Activated B cell treated with CpG ODN at 0.5 μM for 24 hours (primary cell): Measurements from ENCODE around the gene VPS37B. TPM values are rescaled to one million over a fixed set of nuclear protein-coding genes. Genes with fewer than 3 reads are reported as not detected.
"Not testable (repeated sequence)": the region's sequence is repeated elsewhere in the genome, so short reads cannot be mapped to it uniquely, and the experiment has no call there.

Experiments
- ATAC-seq: fragments of 200-7000 bp; cut with Tn5 transposase; one replicate; pipeline ENCODE4 v1.10.0; 2021; ENCODE audit warnings: low read depth, mild to moderate bottlenecking, moderate library complexity
- CTCF ChIA-PET: fragments of 350-600 bp; sonication (Branson Sonifier 250); formaldehyde crosslinking; loops from one replicate; lab custom pipeline; 2021; ENCODE audit warnings: antibody characterized with exemption; lab: Charles Lee
- POLR2A ChIA-PET: fragments of 350-600 bp; sonication (Branson Sonifier 250); formaldehyde crosslinking; loops from one replicate; lab custom pipeline; 2021; ENCODE audit warnings: antibody characterized with exemption; lab: Charles Lee
- DNase-seq: peaks from one replicate; pipeline ENCODE4 v3.0.0; 2022
- H3K27ac Mint-ChIP-seq: one replicate; pipeline ENCODE4 v1.8.0; 2020; ENCODE audit warnings: mixed read lengths
- H3K27me3 Mint-ChIP-seq: one replicate; pipeline ENCODE4 v1.8.0; 2021; ENCODE audit warnings: mixed read lengths
- H3K36me3 Mint-ChIP-seq: one replicate; pipeline ENCODE4 v1.8.0; 2021; ENCODE audit warnings: low read depth, mixed read lengths
- H3K4me1 Mint-ChIP-seq: one replicate; pipeline ENCODE4 v1.8.0; 2021; ENCODE audit warnings: mixed read lengths
- H3K4me3 Mint-ChIP-seq: one replicate; pipeline ENCODE4 v1.8.0; 2020; ENCODE audit warnings: mild to moderate bottlenecking, mixed read lengths
- H3K9me3 Mint-ChIP-seq: one replicate; pipeline ENCODE4 v1.8.0; 2020; ENCODE audit warnings: mixed read lengths
- intact Hi-C: fragments of 100-400 bp; cut with micrococcal nuclease; formaldehyde crosslinking; loops from one replicate; pipeline ENCODE4 v1.15.1; 2024
- total RNA-seq: library from RNA; stranded (reverse); gene quantifications from 2 replicates; pipeline ENCODE4 v1.2.3, GENCODE V29; 2022
- TF ChIP-seq, protein P1 (sequence below): fragments of 200-600 bp; IDR thresholded peaks from one replicate; pipeline ENCODE4 v1.8.0; 2022; ENCODE audit warnings: antibody characterized with exemption, mild to moderate bottlenecking

Gene VPS37B
- total RNA-seq, 1 donor from 2014 or later, result 54.1 TPM

DNA sequence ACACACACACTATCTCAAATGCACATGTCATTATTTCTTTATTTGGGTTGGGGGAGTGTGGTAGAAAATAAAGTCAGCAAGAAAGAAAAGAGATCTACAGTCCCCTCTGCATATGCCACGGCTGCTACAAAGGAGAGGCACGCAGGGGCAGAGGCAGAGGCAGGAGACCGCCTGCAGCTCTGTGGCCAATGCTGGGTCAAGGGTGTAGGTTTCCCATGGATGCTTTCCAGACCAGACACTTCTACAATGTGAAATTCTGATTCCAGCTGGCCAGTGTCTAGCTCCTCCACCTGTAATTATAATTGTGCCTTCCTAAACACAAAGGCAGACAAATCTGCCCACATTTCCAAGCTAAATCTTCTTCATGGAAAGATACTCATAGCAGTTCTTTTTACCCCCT is 19.2 kb downstream of the VPS37B start:
- peak overlapping the region; percentile 68 for H3K27ac Mint-ChIP-seq
- peaks cover 98% of the 10 kb centered on the region for H3K4me1 Mint-ChIP-seq
- no peaks in the 10 kb centered on the region for H3K27me3 Mint-ChIP-seq
- POLR2A ChIA-PET, result interaction anchor here (0.7 to 2.0 kb wide), 5 partner anchors 9 to 88 kb away, joined by 3 to 6 read pairs (median 4); no protein-coding TSS in a partner anchor
- H3K9me3 Mint-ChIP-seq, result no peaks in the 10 kb centered on the region
- CTCF ChIA-PET, result interaction anchor here (1.1 kb wide), 1 partner anchor 22 kb away, joined by 3 read pairs; no protein-coding TSS in a partner anchor
- no peak overlapping the region for H3K4me3 Mint-ChIP-seq
- intact Hi-C loops, result loop anchor here (1.0 kb wide), 2 partner anchors 11 to 71 kb away; no protein-coding TSS in a partner anchor
- ATAC-seq (no peak), DNase-seq (peak; percentile 10)
- H3K36me3 Mint-ChIP-seq, result peaks cover 50% of the 10 kb centered on the region
- TF ChIP-seq, protein P1, sequence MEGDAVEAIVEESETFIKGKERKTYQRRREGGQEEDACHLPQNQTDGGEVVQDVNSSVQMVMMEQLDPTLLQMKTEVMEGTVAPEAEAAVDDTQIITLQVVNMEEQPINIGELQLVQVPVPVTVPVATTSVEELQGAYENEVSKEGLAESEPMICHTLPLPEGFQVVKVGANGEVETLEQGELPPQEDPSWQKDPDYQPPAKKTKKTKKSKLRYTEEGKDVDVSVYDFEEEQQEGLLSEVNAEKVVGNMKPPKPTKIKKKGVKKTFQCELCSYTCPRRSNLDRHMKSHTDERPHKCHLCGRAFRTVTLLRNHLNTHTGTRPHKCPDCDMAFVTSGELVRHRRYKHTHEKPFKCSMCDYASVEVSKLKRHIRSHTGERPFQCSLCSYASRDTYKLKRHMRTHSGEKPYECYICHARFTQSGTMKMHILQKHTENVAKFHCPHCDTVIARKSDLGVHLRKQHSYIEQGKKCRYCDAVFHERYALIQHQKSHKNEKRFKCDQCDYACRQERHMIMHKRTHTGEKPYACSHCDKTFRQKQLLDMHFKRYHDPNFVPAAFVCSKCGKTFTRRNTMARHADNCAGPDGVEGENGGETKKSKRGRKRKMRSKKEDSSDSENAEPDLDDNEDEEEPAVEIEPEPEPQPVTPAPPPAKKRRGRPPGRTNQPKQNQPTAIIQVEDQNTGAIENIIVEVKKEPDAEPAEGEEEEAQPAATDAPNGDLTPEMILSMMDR, result no peak

DNA sequence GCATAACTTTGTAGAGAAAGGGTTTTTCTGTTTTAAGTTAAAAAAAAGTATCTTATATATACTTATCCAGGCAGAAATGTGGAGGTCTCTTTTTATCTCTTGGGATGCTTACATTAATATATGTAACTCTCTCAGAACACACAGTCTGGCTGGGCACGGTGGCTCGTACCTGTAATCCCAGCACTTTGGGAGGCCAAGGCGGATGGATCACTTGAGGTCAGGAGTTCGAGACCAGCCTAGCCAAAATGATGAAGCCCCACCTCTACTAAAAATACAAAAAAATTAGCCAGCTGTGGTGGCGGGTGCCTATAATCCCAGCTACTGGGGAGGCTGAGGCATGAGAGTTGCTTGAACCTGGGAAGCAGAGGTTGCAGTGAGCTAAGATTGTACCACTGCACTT is 19.6 kb downstream of the VPS37B start:
- Mint-ChIP-seq H3K27ac (peak overlapping the region; percentile 68), H3K4me3 (peak overlapping the region; percentile 59), H3K36me3 (peaks cover 51% of the 10 kb centered on the region), H3K4me1 (peaks cover 99% of the 10 kb centered on the region)
- H3K9me3 Mint-ChIP-seq, ATAC-seq, H3K27me3 Mint-ChIP-seq: not testable (repeated sequence)
- intact Hi-C loops, result loop anchor here (1.0 kb wide), 2 partner anchors 11 to 71 kb away; no protein-coding TSS in a partner anchor
- CTCF ChIA-PET, result interaction anchor here (1.1 kb wide), 1 partner anchor 23 kb away, joined by 3 read pairs; no protein-coding TSS in a partner anchor
- POLR2A ChIA-PET, result interaction anchor here (0.7 to 2.0 kb wide), 5 partner anchors 10 to 89 kb away, joined by 3 to 6 read pairs (median 4); no protein-coding TSS in a partner anchor
- peak; percentile 7 for DNase-seq

DNA sequence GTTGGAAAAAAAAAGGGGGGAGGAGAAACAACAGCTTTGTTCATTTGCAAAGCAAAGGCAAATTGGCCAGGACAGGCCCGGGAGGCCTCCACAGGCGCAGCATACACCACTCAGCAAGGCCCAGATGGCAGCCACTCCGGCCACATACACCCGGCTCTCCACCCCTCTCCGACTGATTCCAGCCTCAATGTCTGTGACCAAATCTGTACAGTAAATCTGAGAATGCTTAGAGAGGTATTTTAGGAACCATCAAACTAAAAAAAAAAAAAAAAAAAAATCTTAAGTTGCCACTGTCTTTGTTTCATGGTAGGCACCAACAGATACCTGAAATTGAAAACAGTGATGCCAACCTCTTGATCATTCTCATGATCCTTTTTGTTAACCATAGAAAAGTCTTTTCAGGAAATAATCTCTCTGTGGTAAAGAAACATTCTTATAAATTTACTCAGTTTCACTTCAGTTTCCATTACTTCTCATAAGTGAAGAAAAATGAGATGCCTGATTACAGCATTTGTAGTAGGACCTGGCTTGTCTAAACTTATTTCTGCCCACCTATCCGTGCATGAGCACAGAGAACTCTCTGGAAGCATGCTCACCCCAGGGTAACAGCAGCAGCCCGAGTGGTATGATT is 20.2 kb downstream of the VPS37B start:
- DNase-seq, result peak; percentile 14
- H3K36me3 Mint-ChIP-seq, result peaks cover 53% of the 10 kb centered on the region
- no peaks in the 10 kb centered on the region for H3K9me3 Mint-ChIP-seq
- intact Hi-C loops, result loop anchor here (1.0 kb wide), 2 partner anchors 12 to 72 kb away; no protein-coding TSS in a partner anchor
- peak overlapping the region; percentile 59 for H3K4me3 Mint-ChIP-seq
- peaks cover 99% of the 10 kb centered on the region for H3K4me1 Mint-ChIP-seq
- ChIA-PET CTCF (interaction anchor here (1.1 kb wide), 1 partner anchor 23 kb away, joined by 3 read pairs; no protein-coding TSS in a partner anchor), POLR2A (interaction anchor here (0.5 to 2.0 kb wide), 7 partner anchors 11 to 99 kb away, joined by 3 to 6 read pairs (median 3); partner anchors contain the start of gene OGFOD2)
- TF ChIP-seq, protein P1, result no peak
- H3K27me3 Mint-ChIP-seq, result no peaks in the 10 kb centered on the region
- peak overlapping the region; percentile 68 for H3K27ac Mint-ChIP-seq
- peak; percentile 23 for ATAC-seq

DNA sequence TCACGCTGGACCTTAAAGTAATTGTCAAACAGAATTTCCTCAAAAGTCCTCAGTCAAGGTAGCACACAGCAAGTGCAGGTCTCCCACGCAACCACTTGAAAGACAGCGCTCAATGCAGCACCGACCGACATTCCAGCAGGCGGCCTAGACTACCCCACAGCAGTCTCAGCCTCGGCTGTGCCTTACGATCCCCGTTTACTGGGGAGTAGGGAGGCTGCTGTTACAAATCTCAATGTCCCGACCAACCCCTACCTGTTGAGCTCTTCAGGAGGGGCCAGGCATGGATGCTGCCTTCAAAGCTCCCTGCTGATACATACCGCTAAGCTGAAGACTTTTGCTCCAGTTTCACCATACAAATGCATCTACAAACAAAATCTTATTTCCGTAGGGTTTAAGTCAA is 21.8 kb downstream of the VPS37B start:
- DNase-seq (peak; percentile 11), ATAC-seq (no peak)
- no peak overlapping the region for H3K4me3 Mint-ChIP-seq
- ChIA-PET POLR2A (interaction anchor here (0.7 to 1.2 kb wide), 4 partner anchors 25 to 353 kb away, joined by 5 to 7 read pairs (median 6); no protein-coding TSS in a partner anchor), CTCF (interaction anchor here (1.0 kb wide), 1 partner anchor 79 kb away, joined by 4 read pairs; no protein-coding TSS in a partner anchor)
- intact Hi-C loops, result no loop called here
- peak overlapping the region; percentile 93 for H3K27ac Mint-ChIP-seq
- H3K27me3 Mint-ChIP-seq, result no peaks in the 10 kb centered on the region
- H3K36me3 Mint-ChIP-seq, result peaks cover 50% of the 10 kb centered on the region
- H3K4me1 Mint-ChIP-seq, result peaks cover 99% of the 10 kb centered on the region
- TF ChIP-seq, protein P1, result no peak
- no peaks in the 10 kb centered on the region for H3K9me3 Mint-ChIP-seq

DNA sequence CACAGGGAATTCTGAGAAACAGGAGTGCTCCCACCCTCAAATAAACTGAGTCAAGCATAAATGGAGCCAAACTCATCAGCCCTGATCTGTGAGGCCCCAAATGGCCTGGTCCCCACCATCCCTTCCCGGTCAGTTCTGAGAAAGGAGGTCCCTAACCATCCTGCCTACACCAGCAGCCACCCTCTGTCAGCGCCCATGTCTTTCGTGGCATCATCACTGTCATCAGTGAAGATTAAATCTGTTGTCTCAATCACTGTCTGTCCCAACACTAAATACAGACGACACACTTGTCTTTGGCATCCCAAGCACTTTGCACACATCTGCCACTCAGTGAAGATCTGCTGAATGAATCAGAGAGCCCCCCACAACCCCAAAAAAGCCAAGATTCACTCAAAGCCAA is 22.4 kb downstream of the VPS37B start:
- DNase-seq (peak; percentile 11), ATAC-seq (no peak)
- POLR2A ChIA-PET, result interaction anchor here (4.4 to 4.5 kb wide), 2 partner anchors 8 to 22 kb away, joined by 35 to 47 read pairs; partner anchors contain the start of gene VPS37B

More for the DNA sequence above, 22.4 kb downstream of the VPS37B start:
- H3K4me1 Mint-ChIP-seq, result peaks cover 99% of the 10 kb centered on the region
- peak overlapping the region; percentile 93 for H3K27ac Mint-ChIP-seq
- CTCF ChIA-PET, result interaction anchor here (1.0 kb wide), 1 partner anchor 79 kb away, joined by 4 read pairs; no protein-coding TSS in a partner anchor
- TF ChIP-seq, protein P1, result no peak
- no peak overlapping the region for H3K4me3 Mint-ChIP-seq
- peaks cover 54% of the 10 kb centered on the region for H3K36me3 Mint-ChIP-seq
- intact Hi-C loops, result no loop called here
- H3K27me3 Mint-ChIP-seq, result no peaks in the 10 kb centered on the region
- H3K9me3 Mint-ChIP-seq, result no peaks in the 10 kb centered on the region
